Esophagus muscularis mucosa (tissue), 3 donors: ENCODE measurements around the gene LHFPL6.

ENCODE experiments used
- POLR2A ChIP-seq: fragments of 450-650 bp; IDR thresholded peaks from one replicate; pipeline ENCODE4 v1.6.1; 2017; ENCODE audit warnings: antibody characterized with exemption, moderate library complexity, mild to moderate bottlenecking, low read depth
- TF ChIP-seq, protein P1 (sequence below), 3 experiments: fragments of 200-600 bp in 2 of 3; fragments of 450-650 bp in 1 of 3; sonication (generic) in 2 of 3; IDR thresholded peaks; one replicate each; pipeline ENCODE4 v1.5.1; 2017 to 2019; ENCODE audit warnings: antibody characterized with exemption in 3 of 3, mild to moderate bottlenecking in 2 of 3, moderate library complexity in 1 of 3

DNA sequence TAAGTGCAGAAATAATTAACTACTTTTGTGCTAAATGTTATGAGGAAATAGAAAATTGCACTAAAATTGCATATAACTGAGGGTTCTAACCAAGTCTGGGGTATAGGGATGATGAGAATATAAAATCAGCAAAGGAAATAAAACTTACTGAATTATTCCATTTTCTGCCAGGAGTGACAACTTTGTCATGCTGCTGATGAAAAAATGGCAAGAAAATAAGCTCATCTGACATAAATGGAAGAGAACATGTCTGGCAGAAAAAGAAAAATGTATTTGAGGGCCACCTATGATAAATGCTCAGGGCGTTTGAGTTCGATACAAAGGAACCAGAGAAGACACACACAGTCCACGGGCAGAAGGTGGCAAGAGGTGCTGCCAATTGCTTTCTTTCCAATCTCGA is 78.2 kb downstream of the LHFPL6 start:
- TF ChIP-seq, protein P1, sequence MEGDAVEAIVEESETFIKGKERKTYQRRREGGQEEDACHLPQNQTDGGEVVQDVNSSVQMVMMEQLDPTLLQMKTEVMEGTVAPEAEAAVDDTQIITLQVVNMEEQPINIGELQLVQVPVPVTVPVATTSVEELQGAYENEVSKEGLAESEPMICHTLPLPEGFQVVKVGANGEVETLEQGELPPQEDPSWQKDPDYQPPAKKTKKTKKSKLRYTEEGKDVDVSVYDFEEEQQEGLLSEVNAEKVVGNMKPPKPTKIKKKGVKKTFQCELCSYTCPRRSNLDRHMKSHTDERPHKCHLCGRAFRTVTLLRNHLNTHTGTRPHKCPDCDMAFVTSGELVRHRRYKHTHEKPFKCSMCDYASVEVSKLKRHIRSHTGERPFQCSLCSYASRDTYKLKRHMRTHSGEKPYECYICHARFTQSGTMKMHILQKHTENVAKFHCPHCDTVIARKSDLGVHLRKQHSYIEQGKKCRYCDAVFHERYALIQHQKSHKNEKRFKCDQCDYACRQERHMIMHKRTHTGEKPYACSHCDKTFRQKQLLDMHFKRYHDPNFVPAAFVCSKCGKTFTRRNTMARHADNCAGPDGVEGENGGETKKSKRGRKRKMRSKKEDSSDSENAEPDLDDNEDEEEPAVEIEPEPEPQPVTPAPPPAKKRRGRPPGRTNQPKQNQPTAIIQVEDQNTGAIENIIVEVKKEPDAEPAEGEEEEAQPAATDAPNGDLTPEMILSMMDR (IDR thresholded peaks at IDR 0.05): no peak
- no peak for TF ChIP-seq POLR2A
